GM03348 (cell line): ENCODE data around the gene RFX8.
"Not testable (repeated sequence)": the region's sequence is repeated elsewhere in the genome, so short reads cannot be mapped to it uniquely, and the experiment has no call there.

Source experiments
- DNase-seq: peaks from one replicate; pipeline ENCODE4 v3.0.0; 2012; ENCODE audit warnings: low spot score

Gene RFX8

DNA sequence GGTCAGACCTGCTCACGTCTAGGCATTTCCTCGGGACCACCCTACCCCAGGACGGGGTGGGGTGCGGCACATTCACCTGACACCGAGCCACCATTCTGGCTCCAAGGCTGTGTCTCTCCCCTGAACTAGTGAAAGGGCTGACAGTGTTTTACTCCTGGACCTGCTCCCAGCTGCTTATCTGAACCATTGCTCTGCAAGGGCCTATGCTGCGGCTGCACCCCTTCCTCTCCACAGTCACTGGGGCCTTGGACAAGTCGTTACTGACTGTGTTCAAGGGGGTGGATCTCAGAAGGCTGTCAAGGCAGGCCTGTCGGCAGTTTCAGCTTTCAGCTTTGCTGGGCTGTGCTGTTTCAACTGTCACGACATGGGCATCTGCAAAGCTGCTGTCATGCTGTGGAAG is 99.3 kb downstream of the RFX8 start:
- DNase-seq, result no peak

DNA sequence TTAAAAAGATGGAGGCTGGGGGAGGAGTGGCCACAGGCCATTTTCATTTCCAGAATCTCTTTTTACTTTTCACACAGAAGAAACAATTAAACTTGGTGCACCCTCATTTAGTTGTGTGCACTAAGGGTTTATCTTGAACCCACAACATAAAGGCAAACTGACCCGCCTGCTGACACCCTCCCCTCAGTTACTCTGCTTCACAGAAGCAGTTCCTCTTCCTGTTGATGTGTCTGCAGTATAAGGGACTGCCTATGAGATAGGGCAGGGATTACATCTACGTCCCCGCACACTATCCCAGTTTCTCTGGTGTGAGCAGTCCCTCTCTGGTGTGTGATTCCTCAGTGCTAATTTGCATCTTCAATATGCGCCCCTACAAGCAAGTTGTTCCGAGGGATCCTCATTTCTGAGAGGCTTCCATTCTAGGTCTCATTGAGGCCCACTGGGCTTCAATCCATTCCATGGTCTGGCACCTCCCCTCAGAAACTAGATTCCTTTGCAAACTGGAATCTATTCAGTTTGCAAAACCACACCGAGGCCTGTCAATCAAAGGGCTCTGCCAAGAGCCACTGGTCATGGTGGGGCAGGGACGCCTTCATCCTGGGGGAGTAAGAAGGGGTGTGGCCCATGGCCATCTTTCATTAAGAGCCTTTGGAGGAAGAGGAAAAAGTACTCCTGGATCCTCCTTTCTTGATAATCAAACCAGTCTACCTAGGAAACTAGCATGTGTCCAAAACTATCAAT is 99.9 kb downstream of the RFX8 start:
- no peak for DNase-seq

DNA sequence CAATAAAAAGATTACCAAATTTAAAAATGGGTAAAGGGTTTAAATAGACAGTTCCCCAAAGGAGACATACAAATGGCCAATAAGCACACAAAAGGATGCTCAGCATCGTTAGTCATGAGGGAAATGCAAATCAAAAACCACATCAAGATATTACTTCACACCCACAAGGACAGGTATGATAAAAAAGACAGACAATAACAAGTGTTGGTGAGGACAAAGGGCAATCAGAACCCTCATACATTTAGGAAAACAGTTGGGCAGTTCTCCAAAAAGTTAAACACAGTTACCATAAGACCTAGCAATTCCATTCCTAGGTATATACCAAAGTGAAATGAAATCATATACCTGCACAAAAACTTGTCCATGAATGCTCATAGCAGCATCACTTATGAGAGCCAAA is 102.1 kb downstream of the RFX8 start:
- no peak for DNase-seq

DNA sequence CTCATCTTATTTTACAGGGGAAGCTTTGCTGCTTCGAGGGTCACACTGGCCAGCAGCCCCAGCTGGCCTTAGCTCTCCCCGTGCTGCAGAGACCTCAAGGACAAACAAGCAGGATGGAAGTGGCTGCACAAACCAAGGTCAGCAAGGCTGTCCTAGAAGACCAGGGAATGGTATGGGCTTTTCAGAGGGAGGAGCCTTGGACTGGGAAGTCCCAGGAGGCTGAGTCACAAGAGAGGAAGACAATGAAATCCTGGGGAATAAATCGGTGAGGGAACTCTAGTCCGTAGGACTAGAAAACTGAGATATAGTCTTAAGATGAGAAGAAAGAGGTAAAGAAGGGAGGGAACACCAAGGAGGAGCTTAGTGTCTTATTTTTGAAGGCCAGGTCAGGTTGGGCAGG is 103.3 kb downstream of the RFX8 start:
- DNase-seq, result no peak

DNA sequence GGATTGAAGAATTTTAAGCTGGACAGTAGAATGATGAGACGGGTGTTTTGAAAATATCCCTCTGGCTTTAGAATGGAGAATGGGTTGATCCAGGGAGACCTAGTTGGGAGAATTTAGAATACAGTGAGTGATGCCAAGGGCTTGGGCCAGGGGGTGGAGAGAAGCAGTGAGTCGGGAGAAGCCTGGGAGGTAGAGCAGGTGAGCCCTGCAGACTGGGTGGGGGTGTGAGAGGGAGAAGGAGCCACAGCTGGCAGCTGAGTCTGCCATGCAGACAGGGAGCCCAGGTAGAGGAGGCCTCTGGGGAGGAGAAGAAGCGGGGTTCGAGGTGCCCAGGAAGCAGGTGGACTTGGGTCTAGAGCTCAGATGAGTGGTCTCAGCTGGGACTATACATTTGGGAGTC is 105.8 kb downstream of the RFX8 start:
- no peak for DNase-seq

DNA sequence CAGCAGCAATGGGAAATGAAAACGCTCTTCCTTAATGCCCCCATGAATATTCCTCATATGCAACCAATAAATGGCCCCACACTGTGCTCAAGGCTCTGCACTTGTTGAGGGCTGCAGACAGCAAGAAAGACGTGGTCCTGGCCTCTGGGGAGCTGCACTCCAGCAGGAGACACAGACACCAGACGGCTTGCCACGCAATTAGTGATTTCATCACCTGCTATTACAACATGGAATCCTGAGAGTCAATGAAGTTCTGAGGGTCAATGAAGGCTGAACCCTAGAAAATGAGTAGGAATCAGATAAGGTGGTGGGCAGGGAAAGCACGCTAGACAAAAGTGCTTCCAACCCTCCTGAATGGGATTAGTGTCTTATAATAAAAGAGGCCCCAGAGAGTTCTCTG is 106.5 kb downstream of the RFX8 start:
- no peak for DNase-seq

DNA sequence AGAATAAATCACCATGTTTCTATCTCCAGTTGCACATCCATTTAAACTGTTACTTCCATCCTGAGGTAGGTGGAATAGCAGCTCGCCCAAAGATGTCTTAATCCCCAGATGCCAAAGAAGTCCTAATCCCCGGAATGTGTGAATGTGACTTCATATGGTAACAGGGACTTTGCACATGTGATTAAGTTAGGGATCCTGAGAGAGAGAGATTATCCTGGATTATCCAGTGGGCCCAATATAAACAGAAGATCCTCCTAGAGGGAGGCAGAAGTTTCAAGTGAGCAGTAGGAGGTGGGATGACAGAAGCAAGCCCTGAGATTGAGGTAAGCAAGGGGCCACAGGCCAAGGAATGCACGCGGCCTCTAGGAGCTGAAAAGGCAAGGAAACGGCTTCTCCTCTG is 107.4 kb downstream of the RFX8 start:
- DNase-seq, result no peak

DNA sequence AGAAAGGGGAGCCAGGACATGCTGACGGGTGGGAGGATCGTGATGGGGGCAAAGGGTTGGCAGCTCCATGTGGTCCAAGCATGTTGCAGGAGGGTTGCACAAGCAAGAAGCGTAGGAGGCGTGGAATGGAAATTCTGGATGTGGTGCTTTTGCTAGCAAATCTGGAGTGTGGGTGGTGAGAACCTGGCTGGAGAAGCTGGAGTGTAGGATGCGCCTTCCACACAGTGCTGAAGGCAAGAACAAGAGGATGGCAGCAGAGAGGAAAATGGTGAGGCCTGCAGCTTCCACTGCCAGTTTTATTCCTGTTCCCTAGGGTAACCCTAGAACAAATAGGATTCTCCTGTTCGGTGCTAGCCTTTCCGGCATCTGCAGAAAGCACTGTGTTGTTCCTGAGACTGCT is 110.0 kb downstream of the RFX8 start:
- DNase-seq, result no peak

DNA sequence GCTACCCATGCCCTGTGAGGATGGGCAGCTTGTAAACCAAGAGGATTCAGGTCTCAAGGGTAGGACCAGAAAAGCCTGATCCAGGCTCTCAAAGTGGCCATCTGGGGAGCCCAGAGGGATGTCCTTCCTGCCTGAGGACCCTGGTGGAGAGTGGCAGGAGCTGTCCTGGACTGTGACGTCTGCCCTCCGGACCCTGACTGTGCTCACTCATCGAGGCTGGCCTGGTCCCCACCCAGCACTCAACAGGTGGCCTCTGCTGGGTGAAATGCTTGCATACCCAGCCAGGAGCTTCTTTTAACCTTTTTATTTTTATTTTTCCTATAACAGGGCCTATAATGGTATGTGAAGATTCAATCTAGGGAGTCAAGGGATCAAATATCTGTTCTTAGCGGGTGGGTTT is 112.1 kb downstream of the RFX8 start:
- no peak for DNase-seq

DNA sequence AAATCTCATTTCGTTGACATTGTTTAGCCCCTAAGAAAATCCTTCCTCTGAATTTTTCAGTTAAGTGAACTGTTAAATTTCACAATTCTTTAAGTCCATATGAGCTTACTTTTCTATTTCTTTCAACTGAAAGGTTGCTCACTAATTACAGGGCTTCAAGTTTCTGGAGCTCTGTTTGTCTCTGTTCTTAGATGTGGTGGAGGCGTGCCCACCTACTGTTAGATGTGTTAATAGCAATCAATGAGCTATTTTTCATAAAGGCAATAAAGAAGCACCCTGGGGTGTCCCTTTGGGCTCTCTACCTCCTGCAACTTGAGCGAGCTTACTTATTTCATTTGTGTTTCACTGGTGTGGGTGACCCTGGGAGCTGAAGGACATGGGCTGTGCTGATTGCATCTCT is 112.6 kb downstream of the RFX8 start:
- DNase-seq, result no peak

DNA sequence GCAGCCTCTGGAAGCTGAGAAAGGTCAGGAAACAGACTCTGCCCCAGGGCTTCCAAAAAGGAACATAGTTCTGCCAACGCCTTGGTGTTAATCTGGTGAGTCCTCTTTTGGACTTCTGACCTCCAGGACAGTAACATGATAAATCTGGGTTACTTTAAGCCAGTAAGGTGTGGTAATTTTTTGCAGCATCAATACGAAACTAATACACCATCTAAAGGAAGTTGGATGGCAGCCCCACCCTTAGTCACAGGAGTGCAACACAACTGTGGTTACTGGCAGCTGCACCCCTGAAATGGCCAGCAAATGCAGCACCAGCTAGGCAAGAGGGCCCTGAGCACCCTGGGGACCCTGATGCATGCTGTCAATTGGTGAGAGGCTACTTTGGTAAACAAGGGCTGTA is 113.4 kb downstream of the RFX8 start:
- DNase-seq, result no peak

DNA sequence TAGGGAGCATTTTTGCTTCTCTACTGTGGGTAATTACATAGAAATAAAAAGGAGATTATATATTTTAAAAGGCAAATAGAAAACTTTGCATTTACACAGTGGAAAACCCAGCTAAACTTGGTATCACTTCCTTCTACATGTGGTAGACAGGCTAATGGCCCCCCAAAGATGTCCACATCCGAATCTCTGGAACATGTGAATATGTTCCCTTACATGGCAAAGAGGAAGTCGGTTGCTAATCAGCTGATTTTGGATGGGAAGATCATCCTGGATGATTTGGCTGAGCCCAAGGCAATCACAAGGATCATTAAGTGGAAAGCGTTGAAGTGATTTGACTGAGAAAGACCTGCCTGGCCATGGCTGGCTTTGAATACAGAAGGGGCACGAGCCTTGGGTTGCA is 113.8 kb downstream of the RFX8 start:
- DNase-seq, result no peak

DNA sequence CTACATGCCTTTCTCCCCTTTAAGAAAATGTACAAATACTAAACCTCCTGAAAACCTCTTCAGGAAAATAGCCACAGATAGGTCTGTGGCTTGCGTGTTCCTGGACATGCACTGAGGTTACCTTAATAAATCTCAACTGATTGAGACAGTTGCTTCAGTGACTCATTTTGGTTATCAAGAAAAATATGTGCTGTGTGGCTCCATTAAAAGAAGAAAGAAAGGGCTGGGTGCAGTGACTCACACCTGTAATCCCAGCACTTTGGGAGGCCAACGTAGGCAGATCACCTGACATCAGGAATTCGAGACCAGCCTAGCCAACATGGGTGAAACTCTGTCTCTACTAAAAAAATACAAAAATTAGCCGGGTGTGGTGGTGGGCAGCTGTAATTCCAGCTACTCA is 114.7 kb downstream of the RFX8 start:
- no peak for DNase-seq

DNA sequence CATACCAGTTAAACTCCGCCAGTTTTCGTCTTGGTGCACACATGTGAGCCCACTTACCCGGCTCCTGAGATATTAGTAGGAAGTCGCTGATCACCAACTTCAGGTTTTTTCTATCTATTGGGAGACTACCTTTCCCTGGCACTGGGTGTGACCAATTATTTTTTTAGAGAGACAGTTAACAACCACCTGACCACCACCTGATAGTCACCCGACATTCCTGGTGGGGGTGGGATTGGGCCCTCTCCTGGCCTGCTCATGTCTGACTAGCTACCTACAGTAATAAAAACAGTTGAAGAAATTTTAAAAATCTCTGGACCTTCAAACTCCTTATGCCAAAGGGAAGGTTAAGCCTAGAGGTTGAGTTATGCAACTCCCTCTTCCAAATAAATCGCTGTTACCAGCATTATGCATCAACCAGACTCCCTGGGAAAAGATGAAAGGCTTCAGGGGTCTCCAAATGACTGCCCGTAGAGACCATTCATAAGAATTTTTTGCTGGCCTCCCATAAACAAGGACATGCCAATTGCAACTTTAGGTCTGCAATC is 115.4 kb downstream of the RFX8 start:
- DNase-seq, result no peak

DNA sequence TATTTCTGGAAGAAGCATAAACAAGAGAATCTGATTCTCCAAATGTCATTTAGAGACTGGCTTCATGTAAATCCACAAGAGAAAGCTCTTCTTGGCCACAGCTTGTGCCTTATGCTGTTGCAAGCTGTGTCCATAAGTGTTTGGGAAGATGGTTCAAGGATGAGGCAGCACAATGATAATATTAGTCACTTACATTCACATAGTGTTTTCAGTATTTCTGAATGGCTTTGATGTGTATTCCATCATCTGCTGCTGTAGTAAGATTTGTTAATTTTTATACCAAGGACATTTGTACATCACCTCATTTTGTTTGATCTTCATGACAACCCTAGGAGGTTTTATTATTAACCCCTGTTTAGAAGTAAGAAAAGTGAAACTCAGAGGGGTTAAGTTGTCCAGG is 117.5 kb downstream of the RFX8 start:
- peak; percentile 36 for DNase-seq

DNA sequence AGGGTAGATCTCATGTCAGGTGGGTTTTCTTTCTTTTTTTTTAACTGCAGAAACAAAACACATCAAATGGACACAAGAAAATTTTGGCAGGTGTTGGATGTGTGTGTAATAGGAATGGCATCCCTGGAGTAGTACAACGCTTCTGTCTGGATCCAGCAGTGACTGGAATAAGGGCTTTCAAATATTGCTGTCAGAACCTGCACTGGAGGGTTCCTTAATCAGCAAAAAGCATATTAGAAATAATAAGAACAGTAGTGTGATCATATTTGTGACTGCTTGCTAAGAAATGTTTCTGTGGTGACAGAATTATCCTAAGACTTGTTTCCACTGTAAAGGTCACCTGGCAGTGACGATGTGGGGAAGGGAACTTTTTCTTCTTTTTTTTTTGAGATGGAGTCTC is 118.4 kb downstream of the RFX8 start:
- peak; percentile 39 for DNase-seq

DNA sequence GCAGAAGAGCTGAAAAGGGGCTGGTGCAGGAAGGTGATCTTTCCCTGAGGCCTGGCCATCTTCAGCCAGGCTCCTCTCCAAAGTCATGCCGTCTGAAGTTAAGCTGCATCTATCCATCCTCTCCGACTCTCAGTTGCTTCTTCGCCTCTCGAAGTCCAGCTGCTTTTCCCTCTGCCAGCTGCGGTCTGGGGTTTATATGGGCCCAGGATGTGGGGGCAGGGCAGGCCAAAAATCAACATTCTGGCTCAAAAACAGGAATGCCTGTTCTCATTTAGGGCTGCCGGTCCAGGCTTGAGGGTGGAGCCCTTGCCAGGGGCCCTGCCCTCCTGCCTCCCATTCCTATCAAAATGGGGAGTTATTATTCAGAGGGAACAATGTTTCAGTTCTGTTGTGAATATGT is 118.9 kb downstream of the RFX8 start:
- no peak for DNase-seq

DNA sequence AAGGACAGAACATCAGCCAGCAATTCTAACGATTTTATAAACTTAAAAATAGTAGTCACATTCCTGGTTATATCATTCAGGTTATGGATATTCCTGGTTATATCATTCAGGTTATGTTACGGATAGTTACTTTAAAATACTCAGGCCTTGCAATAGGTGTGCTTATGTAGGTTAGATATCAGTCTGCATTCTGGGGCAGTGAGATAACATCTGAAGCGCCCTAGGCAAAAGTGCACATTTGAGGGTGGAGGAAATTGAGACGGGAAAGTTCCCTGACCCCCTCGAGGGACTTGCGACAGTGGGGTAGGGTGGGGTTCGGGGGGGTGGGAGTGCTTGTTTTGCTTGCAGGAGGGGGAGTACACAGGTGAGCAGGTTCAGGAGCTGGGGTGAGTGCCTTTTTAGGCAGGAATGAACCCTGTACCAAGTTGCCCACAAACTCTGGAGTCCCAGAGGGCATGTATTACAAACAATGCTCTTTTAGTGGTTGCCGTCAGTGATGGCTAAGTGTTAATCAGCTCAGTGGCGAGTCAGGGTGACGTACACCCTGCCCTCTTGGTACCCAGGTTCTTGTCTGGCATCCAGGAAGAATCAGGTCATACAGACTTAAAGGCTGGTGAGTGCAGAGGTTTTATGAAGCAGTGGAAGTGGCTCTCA is 119.4 kb downstream of the RFX8 start:
- no peak for DNase-seq

DNA sequence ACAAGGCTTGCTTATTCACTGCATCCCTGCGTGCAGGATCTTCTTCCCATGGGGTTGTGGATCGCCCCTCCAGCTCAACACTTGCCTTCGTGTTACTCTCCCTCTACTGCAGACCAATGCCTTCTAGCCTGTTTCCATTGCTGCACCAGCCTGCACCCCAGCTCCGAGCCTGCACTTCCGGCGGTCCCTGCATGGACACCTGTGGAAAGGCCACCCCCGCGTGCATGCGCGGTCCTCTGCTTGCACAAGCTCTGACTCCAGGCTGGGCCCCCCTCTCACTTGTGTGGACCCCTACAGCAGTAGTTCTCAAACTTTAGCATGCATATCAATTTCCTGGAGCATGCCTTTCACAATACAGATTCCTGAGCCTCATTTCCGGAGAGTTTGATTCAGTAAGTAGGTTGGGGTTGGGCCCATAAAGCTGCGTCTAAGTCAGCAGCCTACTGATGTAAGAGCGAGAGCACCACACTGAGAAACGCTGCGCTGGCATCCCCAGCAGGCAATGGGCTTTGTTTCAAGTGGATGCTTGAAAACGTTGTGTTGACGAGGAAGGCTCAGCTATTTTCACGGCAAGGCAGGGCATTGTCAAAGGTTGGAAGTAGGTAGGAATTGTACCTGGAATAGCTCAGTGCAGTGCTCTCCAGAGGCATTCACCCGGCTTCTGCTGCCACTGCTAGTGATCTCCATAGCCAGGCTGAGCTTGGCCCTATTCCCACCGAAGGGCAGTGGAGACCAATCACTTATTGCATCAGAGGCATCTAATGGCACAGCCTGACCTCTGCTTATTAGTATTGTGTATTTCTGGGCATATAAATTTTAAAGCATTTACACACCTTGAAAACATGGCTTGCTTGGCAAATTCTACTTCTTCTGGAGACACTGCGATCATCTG is 120.2 kb downstream of the RFX8 start:
- no peak for DNase-seq

DNA sequence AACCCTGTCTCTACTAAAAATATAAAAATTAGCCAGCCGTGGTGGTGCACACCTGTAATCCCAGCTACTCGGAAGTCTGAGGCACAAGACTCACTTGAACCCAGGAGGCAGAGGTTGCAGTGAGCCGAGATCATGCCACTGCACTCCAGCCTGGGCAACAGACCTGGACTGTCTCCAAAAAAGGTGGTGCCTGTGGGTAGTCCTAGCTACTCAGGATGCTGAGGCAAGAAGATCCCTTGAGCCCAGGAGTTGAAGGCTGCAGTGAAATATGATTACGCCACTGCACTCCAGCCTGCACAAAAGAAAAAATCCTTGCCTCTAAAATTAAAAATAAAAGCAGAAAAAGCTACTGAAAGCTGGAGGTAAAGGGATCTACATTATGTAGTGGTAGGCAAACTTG is 122.3 kb downstream of the RFX8 start:
- DNase-seq, result not testable (repeated sequence)

DNA sequence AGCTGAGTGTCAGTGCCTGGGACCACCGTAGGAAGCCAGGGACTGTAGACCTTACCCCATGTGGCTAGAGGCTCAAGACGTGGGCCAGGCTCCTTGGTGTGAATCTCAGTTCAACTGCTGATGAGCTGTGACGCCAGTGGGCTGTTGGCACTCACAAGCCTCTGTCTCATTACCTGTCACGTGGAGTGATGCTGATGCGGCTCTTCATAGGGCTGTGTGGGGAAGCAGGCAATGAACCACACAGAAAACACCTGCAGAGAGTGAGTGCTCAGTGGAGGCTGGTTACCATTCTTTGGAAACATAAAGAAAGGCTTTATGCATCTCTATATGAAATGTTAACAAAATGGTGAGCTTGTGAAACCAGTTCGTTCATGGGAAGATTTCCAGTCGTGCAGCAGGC is 123.7 kb downstream of the RFX8 start:
- no peak for DNase-seq

DNA sequence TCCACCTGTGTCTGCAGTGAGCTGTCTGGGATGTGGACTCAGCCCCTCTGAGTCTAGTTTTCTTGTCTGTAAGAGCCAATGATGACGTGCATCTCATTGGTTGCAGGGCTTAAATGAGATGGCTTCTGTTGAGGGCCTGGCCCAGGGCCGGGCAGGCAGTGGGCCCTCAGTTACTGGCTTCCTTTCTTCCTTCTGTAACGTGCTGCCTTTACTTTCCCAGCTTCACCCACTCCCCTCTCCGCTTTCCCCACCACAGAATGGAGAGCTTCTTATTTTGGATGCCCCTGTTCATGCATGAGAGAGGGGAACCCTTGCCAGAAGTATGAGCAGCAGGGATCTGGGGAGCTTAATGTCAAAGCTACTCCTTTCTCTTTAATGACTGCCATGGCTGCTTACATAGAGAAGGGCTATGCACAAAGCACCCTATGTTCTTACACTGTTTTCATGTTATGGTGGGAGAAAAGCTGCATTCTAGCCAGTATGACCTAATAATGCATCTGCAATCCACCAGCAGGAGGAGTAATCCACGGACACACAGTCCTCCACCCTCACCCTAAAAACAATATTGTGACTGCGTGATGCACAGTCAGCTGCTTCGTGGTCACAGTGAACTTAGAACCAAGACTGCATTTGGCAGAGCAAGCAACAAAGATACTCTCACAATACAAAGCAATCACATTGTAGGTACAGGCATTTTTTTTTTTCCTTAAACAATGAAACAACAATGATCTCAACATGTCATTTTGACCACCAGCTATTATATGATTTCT is 124.8 kb downstream of the RFX8 start:
- peak; percentile 54 for DNase-seq
